Ramos (cell line): ENCODE data around the gene CAPS2.

Experiments
- in situ Hi-C: fragments of 300-500 bp; cut with MboI; formaldehyde crosslinking; loops from one replicate; pipeline ENCODE4 v1.14.3; 2022; ENCODE audit warnings: low sequenced_read_pairs; ENCODE audit not compliant: unreplicated experiment

CAPS2 gene

DNA sequence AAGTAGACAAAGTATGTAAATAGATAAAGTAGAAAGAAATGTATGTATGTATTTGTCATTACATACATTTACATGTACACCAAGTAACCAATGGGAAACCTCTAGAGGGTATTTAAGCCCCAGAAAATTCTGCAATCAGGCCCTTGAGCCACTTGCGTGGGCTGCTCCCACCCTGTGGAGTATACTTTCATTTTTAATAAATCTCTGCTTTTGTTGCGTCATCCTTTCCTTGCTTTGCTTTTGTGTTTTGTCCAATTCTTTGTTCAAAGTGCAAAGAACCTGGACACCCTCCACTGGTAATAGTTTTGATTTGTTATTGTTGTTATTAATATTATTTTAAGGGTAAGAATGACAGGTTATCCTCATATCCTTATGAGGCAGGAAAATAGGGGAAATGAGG is 21.8 kb downstream of the CAPS2 start:
- in situ Hi-C loops = no loop called here

DNA sequence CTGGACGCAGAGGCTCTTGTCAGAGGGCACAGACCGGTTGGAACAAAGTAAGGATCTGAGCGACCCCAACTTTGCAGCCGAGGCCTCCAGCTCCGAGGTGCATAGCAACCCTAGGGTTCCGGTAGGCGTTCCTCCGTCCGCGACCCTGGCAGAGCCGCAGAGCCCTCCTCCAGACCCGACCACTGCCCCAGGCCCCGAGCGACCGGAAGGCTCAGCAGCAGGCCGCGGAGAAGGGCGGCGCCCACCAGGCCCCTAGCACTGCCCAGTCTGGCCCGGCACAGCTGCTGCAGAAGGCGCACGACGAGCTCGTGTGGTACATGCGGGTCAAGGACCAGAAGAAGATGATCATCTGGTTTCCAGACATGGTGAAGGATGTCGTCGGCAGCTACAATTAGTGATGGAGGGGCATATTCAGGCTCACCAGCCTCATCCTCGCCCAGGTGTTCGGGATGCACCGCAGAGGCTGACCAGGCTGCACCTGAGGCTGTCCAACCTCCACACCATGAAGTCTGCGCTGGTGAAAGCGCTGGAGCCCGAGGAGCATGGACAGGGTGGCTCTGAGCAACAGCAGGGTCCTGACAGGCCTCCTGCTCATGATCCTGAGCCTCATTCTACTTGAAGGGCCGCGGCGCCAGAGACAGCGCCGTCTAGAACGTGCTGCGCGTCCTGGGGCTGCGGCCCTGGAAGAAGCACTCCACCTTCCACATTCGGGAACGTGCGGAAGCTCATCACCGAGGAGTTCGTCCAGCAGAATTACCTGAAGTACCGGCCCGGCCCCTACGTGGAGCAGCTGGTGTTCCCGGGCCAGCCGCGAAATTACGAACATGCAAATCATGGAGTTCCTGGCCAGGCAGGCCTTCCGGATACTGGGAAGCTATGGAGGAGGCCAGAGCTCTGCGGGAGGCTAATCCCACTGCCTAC is 24.5 kb downstream of the CAPS2 start:
- in situ Hi-C loops = no loop called here

DNA sequence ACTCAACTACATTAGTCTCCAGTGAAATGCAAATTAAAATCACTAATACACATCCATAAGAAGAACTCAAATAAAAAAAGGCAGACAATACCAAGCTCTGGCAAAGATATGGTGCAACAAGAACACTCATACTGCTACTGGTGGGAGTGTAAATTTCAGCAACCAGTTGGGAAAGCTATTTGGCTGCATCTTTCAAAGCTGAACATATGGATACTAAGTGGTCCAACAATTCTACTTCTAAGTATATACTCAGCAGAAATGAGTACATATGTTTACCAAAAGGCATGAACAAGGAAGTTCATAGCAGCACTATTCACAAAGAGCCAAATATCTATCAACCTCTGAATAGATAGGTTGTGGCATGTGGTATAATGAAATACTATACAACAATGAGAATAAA is 27.3 kb downstream of the CAPS2 start:
- in situ Hi-C loops = no loop called here

DNA sequence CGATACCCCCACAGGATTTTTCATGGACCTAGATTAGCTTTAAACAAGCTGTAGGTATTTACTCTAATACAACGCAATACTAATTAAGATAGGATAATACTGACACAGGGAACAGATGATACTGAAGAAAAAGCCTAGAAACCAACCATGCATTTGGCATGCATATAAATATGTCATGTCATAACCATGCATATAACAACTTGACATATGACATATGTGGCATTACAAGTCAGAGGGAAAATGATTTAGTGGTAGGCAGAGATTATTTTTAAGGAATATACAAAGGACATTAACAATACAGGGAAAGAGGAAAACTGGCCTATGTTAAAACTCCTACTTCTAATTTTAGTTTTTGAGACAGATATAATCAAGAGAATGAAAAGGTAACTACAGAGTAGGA is 27.9 kb downstream of the CAPS2 start:
- in situ Hi-C loops = no loop called here

DNA sequence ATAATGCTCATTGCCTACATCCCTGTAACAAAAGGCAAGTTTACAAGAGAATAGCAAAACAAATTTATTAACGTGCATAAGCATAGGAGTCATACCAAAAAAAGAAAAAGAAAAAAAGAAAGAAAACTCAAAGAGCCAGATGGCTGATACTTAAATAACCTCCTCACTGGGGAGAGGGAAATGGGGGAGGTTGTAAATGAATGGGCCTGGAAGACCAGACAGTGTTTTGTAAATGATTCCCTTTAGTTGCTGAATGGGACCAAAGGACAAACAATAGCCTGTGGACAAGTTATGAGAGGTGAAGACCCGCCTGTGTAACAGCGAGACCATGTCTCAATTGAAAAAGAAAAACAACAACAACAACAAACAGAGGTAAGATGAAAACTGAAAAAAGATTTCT is 35.3 kb downstream of the CAPS2 start:
- in situ Hi-C loops = no loop called here

DNA sequence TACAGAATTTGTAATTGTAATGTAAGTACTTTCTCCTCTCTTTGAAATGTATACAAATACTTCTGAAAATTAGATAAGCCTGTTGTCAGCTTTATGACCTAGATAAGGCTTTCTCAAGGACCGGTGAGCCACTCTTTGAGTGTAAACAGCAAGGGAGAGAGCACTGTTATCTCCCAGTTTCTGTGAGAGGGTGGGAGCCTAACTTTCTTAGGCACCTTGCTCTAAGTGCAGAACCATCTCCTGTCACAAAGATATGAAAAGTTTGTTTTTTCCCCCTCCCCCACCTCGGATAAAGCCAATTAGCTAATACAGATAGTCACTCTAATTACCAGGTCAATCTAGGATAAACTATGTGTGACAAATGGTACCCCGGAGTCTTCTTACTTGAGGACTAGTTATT is 35.8 kb downstream of the CAPS2 start:
- in situ Hi-C loops = no loop called here

DNA sequence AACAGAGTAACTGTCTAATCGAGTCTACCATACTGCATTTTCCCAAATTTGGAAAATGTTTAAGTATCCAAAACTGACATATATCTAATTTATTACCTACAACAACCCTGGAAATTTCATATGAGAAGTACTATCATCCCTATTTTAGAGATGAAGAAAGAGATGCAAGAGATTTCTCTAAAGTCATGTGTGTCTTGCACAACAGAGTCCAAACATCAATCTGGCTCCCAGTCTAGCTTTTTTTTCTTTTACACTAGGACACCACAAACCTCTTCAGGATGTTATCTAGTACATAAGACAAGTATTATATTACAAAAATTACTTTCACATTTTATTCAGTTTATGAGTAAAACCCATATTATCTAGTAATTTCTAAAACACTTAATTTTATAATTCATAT is 39.1 kb downstream of the CAPS2 start:
- in situ Hi-C loops = no loop called here

DNA sequence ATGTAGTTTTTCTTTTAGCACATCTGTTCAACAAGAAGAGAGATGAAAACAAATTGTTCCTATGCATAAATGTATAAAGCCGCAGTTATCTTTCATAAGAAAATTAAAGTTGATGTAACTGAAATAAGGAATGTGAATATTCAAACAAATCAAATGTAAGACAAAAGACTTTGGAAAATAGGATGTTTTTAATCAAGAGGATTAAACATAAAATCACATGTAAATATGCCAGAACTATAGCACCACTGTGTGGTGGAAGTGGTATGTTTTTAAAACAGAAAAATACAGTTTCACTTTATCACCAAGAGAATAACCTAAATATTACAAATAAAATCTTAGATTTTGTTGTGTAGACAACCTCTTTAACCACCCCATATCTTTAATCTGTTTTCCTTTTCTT is 40.4 kb downstream of the CAPS2 start:
- in situ Hi-C loops = no loop called here

DNA sequence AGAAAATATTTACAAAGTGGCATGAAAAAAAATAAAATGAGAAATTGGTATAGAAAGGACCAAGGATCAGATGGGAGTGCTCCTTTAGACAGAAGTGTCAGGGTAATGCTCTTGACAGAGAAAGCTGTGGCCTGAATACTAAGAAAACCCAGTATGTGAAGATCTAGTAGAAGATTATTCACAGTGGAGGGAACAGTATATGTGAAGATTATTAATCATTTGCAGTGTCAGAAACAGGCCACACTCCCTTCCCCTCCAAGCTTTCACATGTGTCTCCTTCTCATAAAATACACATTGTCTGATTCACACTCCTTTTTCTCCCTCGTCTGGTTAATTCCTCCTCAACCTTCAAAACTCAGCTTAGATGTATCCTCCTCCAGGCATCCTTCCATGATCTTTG is 41.3 kb downstream of the CAPS2 start:
- in situ Hi-C loops = no loop called here

DNA sequence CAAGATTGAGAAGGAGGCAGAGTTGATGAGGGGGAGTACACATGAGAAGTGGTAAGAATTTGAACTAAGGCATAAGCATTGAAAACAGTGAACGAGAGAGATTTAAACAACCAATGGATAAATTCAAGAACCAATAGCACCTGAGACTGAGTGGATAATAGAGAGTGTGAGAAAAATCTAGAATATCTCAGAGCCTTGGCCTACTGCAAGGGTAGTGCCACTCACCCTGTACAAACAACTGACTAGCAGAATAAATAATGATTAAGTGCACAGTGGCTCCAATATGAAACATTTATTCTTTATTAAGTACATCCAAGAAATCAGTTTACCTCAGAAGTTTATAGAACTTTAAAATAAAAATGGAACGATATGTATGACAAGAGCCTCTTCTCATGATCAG is 54.4 kb downstream of the CAPS2 start:
- in situ Hi-C loops = no loop called here

DNA sequence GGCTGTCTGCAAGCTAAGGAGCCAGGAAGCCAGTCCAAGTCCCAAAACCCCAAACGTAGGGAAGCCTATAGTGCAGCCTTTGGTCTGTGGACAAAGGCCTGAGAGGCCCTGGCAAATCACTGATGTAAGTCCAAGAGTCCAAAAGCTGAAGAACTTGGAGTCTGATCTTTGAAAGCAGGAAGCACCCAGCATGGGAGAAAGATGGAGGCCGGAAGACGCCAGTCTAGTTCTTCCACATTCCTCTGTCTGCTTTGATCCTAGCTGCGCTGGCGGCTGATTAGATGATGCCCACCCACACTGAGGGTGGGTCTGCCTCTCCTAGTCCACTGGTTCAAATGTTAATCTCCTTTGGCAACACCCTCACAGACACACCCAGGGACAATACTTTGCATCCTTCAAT is 58.5 kb downstream of the CAPS2 start:
- in situ Hi-C loops = no loop called here

DNA sequence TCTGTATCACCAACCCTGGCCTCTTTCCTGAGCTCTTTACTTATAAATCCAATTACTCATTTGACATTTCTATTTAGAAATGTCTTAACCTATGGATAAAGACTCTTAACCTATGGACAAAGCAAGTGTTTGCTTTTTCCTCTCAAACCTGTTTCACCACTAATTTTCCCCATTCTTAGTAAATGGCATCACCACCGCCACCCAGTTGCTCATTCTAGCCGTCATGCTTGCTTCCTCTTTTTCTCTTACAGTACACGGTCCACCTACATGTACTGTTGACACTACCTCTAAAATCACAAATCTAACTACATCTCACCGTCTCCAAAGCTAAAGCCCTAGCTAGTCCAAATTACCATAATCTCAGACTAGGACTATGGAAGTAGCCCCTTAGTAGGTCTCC is 60.0 kb downstream of the CAPS2 start:
- in situ Hi-C loops = no loop called here

DNA sequence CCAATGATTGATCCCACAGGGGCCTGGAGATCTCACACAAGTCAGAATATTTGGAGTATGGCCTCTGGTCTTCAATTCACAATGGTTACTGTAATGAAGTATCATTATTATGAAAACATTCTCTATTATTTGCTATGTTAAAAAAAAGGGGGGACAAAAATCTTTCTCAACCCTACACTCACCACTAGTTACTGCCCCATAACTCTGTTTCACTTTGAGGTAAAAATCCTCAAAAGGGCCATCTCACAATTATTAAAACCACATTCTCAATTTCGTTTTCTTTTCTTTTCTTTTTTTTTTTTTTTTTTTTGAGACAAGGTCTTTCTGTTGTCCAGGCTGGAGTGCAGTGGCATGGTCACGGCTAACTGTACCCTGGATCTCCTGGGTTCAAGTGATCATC is 60.9 kb downstream of the CAPS2 start:
- in situ Hi-C loops = no loop called here

DNA sequence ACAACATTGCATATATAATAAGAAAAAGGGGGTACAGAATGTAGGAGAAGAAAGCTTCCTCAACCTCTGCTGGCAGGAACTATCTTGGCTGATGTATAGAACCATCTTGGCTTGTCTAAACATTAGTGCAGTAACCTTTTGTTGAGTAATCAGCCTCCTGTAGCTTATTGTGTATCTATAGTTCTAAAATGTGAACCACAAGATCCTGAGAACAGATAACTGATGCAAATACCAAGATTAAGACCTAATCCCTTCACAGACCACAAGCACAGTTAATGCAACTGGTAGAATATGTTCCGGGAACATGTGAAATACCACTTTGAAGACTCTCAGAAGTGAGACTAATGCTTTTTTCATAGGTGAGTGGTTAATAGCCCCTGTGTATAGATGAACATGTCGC is 69.8 kb downstream of the CAPS2 start:
- in situ Hi-C loops = no loop called here

DNA sequence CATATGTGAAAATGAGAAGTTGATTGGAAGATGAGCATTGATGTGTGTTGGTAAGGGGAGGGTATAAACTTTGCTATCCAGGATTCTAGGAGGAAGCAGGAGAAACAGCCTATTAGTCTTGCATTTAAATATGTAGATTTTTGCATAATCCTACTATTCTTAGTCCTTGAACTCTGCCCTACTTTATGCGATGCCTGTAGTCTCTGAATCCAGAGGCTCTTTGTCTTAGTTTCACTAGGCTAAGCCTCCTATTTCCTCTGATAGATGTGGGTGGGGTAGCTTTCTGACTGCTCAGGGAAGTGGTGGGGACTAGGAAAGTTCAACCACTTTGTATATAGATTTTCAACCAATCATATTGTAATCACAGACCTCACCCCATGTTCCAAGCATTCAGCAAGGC is 71.0 kb downstream of the CAPS2 start:
- in situ Hi-C loops = no loop called here

DNA sequence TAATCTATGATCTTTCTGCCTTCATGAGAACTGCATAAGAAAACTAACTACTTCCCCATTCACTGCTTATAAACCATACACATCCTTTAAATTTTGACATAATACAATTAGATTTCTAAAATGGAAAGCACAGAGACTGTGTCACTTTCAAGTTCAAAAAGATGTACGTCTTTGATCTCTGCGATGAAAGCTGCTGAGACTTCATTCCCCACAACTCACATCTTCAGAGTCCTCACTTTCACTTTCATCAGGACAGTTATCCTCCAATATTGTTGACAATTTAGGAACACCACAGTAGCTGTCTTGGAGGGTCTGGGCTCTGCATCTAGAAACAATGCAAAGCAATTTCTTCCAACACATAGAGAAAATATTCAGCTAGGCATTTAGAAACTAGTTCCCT is 72.6 kb downstream of the CAPS2 start:
- in situ Hi-C loops = no loop called here

DNA sequence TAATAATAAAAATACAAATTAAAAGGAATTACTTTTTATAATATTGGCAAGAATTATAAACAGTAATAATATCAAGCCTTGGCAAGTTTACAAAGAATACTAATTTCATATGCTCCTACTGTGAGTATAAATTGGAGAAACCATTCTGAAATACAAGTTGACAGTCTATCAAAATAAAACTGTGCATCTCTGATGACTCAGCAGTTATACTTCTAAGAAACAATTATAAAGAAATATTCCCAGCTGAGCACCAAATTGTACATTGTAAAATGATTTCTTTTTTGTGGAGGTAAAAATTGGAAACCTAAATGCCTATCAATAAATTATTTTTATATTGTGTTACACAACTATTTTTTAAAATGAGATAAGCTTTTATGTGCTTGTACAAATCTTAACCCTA is 85.0 kb downstream of the CAPS2 start:
- in situ Hi-C loops = no loop called here

DNA sequence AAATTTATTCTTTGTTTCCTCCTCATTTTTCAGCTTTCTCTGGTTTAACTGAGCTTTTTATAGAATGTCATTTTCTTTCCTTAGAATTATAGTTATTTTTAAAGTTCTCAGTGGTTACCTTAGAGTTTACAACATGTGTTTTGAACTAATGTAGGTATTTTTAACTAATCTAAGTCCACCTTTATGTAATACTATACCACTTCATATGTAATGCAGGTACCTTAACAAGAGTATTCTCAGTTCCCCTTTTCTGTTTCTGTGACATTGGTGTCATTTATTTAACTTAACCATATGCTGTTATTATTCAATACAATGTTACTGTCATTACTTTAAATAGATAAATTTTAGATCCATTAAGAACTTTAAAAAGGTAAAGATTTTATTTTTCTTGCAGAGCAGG is 90.1 kb downstream of the CAPS2 start:
- in situ Hi-C loops = no loop called here

DNA sequence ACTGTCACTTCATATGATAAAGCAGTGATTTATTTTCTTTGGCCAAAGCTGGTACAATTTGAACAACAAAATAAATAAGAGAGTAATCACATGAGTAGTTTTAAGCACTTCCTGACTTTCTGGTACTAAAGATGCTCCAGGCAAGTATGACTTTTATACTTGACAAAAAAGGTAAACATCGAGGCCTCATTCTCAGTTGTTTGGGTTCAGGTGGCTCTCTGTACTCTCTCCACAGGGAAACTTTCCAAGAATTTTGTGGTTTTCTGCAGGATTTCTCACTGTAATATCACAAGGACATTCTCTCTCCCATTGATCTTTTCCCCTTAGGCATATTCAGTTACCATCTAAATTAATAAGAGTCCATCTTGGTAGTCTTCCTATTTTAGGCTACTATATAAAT is 93.9 kb downstream of the CAPS2 start:
- in situ Hi-C loops = no loop called here

DNA sequence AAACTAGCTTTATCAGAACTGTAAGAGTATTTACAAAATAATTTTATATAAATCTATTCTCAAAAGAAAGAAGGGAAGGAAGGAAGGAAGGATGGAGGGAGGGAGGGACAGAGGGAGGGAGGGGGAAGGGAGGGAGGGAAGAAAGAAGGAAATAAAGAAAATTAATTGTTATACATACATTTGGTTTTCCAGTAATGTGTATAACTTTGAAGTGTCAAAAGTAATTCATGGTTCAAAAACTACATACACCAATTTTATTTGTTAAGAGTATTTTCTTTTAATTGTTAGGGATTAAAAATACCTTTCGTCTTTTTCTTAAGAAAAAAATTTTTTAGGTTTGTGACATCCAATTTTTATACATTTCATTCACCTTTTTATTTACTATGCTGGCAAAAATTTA is 103.0 kb downstream of the CAPS2 start:
- in situ Hi-C loops = no loop called here
